Inflammatory macrophage (primary cell): Measurements from ENCODE around the gene RILP.

ENCODE experiments used
- DNase-seq, 2 donors: peaks; one replicate each; pipeline ENCODE4 v3.0.0-alpha.2; 2020 to 2022

The RILP gene

GRCh38 chr17:1628856-1629503 lies 20.7 kb downstream of the RILP start:
- DNase-seq = peak; percentile 87 to 89

- peak; percentile 82 to 89 for DNase-seq
Observed at GRCh38 chr17:1627982-1628855, 21.4 kb downstream of the RILP start, which contains the start of gene SLC43A2. Gene SLC43A2 (minus strand): TSS chr17:1628834. CDS start chr17:1627874, 960 bp downstream.

GRCh38 chr17:1627182-1627981 lies 22.3 kb downstream of the RILP start:
- DNase-seq = peak; percentile 74 to 79

GRCh38 chr17:1626333-1626732 lies 23.3 kb downstream of the RILP start:
- DNase-seq = no peak

- DNase-seq = peak in 1 of 2 donors; percentile 32
Observed at GRCh38 chr17:1625581-1625980, 24.1 kb downstream of the RILP start.

- no peak for DNase-seq
Observed at GRCh38 chr17:1625053-1625452, 24.6 kb downstream of the RILP start.

GRCh38 chr17:1624650-1625049 lies 25.0 kb downstream of the RILP start:
- no peak for DNase-seq

- DNase-seq = peak; percentile 50 to 59
Observed at GRCh38 chr17:1623057-1623630, 26.5 kb downstream of the RILP start.

GRCh38 chr17:1621273-1621954 lies 28.3 kb downstream of the RILP start:
- DNase-seq = no peak

GRCh38 chr17:1620486-1620885 lies 29.2 kb downstream of the RILP start:
- no peak for DNase-seq

GRCh38 chr17:1617620-1618174 lies 32.0 kb downstream of the RILP start:
- DNase-seq = peak; percentile 42 to 43

GRCh38 chr17:1616101-1616500 lies 33.6 kb downstream of the RILP start:
- no peak for DNase-seq

GRCh38 chr17:1612400-1612799 lies 37.3 kb downstream of the RILP start:
- DNase-seq = no peak

- peak; percentile 88 to 94 for DNase-seq
Observed at GRCh38 chr17:1611715-1612114, 38.0 kb downstream of the RILP start.

- no peak for DNase-seq
Observed at GRCh38 chr17:1608676-1609075, 41.0 kb downstream of the RILP start.

- DNase-seq = no peak
Observed at GRCh38 chr17:1607971-1608320, 41.7 kb downstream of the RILP start.

- peak in 1 of 2 donors; percentile 43 for DNase-seq
Observed at GRCh38 chr17:1606352-1606985, 43.2 kb downstream of the RILP start.

GRCh38 chr17:1605681-1606351 lies 43.9 kb downstream of the RILP start:
- DNase-seq = no peak

GRCh38 chr17:1604831-1605528 lies 44.7 kb downstream of the RILP start:
- DNase-seq = no peak

GRCh38 chr17:1601571-1601970 lies 48.1 kb downstream of the RILP start:
- no peak for DNase-seq
